HG02870 (cell line): ENCODE measurements around the gene CDH23.

Source experiments
- ATAC-seq: cut with Tn5 transposase; IDR thresholded peaks from one replicate; pipeline ENCODE4 v1.9.1; 2021; ENCODE audit warnings: mild to moderate bottlenecking, moderate library complexity; ENCODE audit not compliant: unreplicated experiment

CDH23 gene

DNA sequence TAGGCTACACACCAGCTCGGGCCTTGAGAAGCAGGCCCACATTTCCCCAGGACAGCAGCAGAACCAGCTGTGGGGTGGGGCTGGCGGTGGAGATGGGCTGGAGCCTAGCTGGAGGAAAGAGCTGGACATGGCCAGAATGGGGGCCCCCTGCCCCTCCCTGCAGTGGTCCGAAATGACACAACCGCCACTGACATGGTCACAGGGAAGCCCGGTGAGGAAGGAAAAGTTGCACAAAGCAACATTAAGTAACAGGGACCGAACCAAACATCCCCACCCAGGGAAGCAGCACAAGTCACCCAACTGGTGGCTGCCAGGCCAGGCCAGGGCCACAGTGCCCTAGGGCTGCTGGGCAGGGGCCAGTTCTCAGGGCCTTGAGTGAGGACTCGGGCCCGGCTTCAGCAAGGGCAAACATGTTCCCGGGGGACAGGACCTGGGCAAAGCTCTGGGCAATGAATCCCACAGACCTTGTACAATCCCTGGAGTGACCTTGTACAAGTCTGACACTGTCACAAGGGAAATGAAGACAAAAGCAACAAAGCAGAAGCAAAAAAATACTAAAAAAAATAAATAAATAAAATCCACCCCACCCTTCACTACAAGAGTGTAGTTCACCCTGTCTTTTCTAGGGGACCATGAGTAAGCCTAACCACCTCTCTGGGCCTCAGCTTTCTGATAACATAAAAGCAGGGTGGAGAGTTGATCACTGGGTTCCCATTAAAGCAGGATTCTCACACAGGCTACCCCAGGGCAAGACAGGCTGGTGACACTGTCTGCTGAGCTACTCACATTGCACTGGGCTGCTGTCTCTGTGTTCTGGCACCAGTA is 421.3 kb downstream of the CDH23 start:
- ATAC-seq = no peak

DNA sequence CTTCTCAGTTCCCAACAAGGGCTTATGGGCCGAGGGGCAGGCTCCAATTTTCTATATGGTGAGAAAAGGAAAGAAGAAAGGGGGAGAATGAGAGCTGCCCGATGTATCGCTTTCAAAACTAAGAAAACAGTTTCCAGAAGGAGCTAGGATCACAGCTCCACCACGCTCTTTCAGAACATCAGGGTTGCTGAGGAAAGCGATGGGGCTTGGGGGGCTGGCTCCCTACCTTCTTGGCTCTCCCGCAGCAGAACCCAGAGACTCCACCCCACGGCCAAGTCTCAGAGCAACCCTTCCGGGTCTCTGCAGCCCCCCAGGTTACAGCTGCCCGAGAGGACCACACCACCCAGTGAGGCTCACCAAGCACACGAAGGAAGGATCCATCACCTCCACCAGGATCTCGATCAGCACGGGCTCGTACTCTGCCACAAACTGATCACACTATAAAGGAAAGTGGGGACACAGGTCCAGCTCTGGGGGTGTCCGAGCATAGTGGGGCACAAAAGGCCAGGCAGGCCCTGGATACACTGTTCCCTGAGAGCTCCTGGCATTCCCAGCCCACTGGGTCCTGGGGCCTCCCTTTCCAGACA is 422.0 kb downstream of the CDH23 start:
- ATAC-seq = no peak

- ATAC-seq = no peak
These were observed 422.7 kb downstream of the CDH23 start for GRCh38 chr10:71819441-71819861.

DNA sequence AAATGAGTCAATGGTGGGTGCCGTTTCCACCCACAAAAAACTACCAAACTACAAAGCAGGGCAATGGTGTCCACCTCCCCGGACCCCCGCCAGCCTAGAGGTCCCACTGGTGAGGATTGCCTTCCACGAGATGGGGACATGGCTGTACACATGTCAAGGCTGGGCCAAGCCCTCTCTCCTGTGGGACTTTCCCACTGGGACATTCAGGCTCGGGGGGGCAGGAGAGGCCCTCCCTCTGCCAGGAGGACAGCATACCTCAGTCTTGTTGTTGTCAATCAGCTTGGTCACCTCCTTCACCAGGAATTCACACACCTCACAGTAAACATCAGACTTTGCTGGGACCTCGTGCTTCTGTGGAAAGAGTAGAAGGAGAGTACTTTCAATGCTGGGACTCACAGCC is 423.3 kb downstream of the CDH23 start:
- ATAC-seq = no peak

- ATAC-seq = no peak
These were observed 424.2 kb downstream of the CDH23 start for GRCh38 chr10:71820966-71821365.

- no peak for ATAC-seq
These were observed 425.4 kb downstream of the CDH23 start for GRCh38 chr10:71821909-71822763.

DNA sequence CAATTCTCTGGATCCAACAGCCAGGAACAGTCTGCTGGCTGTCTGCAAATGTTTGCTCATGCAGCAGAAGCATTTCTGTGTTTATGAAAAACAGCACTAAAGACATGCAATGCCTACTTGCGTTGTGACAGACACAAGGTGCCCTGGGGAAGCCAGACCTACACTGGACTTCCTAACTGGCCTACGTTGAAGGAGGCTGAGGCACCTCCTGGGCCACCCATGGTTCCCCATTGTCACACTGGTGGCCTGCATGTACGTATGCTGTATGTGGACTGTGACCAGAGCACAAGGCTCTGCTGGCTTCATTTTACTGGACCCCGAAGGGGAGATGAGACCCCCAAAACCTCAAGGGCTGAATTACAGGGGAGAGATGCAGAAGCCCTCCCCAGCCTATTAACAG is 426.6 kb downstream of the CDH23 start:
- ATAC-seq = no peak

- ATAC-seq = no peak
These were observed 427.6 kb downstream of the CDH23 start for GRCh38 chr10:71824333-71824732.

DNA sequence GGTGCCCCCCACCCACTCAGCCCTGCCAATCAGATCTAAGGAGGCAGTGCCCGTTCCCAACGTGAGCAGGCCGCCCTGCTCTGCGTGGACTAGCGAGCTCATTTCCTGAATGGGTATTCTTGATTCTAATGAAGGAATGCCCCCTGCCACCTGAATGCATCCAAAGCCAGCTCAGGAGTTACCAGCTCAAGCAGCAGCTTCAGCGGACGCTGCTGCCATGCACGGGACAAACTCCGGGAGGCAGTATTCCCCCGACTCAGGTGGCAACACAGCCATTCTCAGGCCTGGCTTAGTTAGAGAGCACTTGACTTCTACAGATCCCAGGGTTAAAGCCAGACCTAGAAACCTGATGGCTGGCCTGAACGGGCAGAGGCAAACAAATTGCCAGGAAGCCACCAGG is 428.5 kb downstream of the CDH23 start:
- ATAC-seq = no peak

GRCh38 chr10:71827852-71828251 is 431.1 kb downstream of the CDH23 start:
- no peak for ATAC-seq

DNA sequence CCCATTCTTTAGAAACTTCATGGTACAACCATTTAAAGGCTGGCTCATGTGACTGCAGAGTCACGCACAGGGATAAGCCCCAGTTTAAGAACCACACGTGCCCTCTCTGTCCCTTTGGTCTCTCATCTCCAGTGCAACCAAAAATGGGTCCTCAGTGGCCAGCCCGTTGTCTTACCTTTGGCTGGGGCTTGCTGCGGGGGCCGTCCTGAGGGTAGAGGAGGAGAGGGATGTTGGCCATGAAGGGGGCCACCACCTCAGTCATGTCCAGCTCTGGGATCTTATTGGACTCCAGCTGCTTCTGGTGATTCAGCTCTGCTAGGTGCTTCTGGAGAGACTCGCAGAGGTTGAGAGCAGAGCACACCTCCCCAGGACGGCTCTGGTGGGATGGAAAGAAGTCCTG is 432.0 kb downstream of the CDH23 start:
- ATAC-seq = no peak

DNA sequence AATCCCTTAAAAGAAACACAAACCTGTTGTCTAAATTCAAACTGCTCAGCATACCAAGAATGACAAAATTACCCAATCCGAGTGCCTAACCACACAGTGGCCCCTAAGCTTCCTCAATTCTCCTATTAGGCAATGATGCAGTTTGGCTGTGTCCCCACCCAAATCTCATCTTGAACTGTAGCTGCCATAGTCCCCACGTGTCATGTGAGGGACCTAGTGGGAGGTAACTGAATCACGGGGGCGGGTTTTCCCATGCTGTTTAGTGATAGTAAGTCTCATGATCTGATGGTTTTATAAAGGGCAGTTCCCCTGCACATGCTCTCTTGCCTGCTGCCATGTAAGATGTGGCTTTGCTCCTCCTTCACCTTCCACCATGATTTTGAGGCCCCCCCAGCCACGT is 432.5 kb downstream of the CDH23 start:
- ATAC-seq = no peak

GRCh38 chr10:71829896-71830295 is 433.2 kb downstream of the CDH23 start:
- no peak for ATAC-seq

DNA sequence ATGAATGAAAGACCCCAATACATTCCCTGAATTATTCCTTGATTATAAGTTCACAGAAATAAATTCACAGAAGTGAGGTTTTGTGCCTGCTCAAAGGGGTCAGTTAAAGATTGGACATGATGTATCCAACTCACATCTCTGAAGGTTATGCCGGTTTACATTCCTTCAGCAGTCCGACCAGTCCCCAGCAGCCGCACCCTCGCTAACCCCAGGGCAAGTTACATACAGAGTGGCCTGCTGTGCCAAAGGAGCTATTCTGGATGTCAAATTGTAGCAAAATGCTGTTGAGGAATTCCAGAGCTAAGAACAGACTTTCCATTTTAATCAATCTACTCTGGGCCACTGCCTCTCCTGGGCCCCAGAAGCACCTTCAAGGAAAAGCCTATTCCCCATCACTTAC is 434.0 kb downstream of the CDH23 start:
- no peak for ATAC-seq

DNA sequence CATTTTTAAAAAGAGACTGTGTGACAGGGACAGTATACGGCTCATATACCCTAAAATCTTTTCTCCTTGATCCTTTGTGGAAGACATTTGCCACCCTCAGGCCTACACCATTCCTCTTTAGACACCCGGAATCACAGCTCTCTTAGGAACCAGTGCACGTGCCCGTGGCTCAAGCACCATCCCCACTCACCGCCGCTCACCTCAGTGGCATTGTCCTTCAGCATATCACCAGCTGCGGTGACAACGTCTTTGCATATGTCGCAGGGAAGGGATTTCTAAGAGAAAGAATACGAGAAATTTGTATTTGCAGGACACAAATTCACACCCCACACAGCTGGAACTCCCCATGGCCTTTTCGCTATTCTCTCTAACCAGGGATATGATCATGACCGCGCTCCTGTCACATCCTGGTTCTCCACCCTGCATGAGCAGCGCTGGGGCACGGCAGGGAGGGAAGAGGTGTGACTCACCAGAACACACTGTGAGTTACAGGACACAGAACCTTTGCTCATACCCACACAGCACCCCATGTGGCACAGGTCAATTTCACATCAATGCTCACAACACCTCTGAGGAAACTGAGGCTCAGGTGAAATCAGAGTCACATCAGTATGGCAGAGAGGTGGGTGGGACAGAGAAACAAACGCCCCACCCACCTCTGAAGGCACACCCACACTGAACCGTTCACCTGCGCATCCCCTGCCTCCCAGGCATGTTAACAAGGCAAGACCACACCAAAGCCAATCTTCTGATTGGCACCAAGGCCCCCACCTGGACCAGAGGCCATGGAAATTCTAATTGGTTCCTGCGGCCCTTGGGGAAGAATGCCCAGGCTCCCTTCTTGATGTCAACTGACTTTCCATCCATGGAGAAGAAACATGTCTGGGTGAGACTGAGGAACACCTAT is 435.2 kb downstream of the CDH23 start:
- ATAC-seq = no peak

DNA sequence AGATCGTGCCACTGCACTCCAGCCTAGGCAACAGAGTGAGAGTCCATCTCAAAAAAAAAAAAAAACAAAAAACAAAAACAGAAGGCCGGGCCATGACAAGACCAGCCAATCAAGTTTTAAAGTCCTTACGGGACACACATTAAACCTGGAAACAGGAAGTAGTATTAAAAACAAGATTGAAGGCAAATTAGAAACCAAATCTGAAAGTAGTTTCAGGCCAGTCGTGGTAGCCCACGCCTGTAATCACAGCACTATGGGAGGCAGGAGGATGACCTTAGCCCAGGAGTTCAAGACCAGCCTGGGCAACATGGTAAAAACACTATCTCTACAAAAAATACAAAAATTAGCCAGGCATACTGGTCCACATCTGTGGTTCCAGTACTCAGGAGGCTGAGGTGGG is 436.2 kb downstream of the CDH23 start:
- ATAC-seq = no peak

DNA sequence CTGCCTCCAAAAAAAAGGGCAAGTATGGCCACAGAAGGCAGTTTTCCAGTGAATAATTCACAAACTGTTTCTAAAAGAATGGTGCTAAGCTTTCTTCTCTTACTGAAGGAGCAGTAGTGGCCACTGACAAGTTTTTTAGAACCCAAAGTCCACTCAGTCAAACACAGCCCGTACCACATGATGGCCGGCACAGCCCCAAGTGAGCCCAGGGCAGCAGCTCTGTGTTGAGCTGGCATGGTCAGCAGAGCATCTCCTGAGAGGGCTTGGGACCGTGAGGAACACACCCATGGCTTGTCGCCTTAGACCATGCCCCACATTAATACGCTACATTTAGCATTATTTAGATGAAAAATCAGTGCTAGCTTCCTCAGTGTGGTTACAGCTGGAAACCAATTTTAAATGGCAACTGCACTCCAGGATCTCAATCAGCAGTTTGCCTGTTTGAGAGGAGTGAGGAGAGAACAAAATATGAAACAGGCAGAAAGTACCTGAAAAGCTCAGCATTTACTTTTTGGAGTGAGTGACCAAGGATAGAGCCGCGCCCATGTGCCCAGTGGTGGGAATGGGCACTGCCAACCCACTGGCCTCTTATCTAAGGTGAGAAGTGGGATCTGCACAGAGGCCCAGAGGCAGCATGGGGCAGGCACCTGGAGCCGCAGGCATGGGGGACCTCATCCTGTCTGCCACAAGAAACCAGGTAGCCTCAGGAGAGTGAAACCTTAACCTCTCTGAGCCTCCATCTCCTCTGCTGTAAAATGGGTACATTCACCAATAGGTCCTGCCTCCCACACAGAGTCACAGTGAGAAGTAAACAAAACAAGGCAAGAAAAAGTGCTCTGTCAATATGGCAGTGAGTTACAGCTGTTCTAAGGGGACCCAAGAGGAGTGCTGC is 437.0 kb downstream of the CDH23 start:
- no peak for ATAC-seq

GRCh38 chr10:71834343-71834674 is 437.6 kb downstream of the CDH23 start:
- no peak for ATAC-seq

GRCh38 chr10:71835671-71836595 is 439.2 kb downstream of the CDH23 start:
- peak; percentile 89 for ATAC-seq
